IPS-NIHi7 (cell line): ENCODE data around the gene NCAPG.

Source experiments
- DNase-seq: peaks from one replicate; pipeline ENCODE4 v3.0.0; 2012; ENCODE audit warnings: mixed read lengths; ENCODE audit errors: extremely low spot score

Gene NCAPG, protein sequence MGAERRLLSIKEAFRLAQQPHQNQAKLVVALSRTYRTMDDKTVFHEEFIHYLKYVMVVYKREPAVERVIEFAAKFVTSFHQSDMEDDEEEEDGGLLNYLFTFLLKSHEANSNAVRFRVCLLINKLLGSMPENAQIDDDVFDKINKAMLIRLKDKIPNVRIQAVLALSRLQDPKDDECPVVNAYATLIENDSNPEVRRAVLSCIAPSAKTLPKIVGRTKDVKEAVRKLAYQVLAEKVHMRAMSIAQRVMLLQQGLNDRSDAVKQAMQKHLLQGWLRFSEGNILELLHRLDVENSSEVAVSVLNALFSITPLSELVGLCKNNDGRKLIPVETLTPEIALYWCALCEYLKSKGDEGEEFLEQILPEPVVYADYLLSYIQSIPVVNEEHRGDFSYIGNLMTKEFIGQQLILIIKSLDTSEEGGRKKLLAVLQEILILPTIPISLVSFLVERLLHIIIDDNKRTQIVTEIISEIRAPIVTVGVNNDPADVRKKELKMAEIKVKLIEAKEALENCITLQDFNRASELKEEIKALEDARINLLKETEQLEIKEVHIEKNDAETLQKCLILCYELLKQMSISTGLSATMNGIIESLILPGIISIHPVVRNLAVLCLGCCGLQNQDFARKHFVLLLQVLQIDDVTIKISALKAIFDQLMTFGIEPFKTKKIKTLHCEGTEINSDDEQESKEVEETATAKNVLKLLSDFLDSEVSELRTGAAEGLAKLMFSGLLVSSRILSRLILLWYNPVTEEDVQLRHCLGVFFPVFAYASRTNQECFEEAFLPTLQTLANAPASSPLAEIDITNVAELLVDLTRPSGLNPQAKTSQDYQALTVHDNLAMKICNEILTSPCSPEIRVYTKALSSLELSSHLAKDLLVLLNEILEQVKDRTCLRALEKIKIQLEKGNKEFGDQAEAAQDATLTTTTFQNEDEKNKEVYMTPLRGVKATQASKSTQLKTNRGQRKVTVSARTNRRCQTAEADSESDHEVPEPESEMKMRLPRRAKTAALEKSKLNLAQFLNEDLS

GRCh38 chr4:17810260-17811077 lies at the start of gene NCAPG, which contains the start of gene DCAF16:
TSS of gene NCAPG (plus strand) at chr4:17810979. CDS start at chr4:17811078, 99 bp downstream.
TSS of gene DCAF16 (minus strand) at chr4:17810757. CDS start at chr4:17804141, 6,616 bp downstream.
- peak; percentile 97 for DNase-seq

DNA sequence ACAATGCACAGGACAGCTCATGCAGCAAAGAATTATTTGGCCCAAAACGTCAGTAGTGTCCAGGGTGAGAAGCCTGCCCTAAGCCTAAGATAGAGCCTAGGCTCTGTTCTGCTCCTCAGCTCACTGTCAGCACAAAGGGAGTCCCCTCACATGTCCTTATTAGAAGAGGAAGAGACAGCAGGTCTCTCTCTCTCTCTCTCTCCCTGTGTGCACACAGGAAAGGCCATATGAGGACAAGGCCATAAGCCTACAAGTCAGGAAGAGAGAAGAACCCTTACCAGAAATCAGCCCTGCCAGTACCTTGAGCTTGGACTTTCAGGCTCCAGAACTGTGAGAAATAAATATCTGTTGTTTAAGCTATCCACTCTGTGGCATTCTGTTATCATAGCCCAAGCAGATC lies 49.7 kb upstream of the NCAPG start:
- no peak for DNase-seq

GRCh38 chr4:17762726-17763125 lies 48.1 kb upstream of the NCAPG start:
- no peak for DNase-seq

- no peak for DNase-seq
Measured at GRCh38 chr4:17763416-17763815, 47.4 kb upstream of the NCAPG start.

DNA sequence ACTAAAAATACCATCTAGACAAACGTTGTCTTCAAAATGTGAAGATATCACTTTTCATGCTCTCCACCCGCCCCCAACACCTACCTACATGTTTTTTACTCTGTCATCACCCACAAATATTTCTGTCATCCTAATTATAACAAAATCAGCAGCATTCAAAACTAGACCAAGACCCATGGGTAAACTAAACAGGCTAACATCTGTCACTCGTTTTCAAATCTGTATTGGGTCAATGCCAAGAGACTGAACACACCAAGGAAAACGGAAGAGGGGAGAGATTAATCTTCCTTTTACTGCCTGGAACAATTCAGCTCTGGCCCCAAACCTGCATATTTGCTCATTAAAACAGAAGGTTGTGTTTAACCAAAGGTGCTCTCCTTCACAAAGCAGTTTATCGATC lies 46.8 kb upstream of the NCAPG start:
- DNase-seq = no peak

- DNase-seq = no peak
Measured at GRCh38 chr4:17765514-17766286, 45.1 kb upstream of the NCAPG start.

- DNase-seq = no peak
Measured at GRCh38 chr4:17766826-17767458, 43.8 kb upstream of the NCAPG start.

DNA sequence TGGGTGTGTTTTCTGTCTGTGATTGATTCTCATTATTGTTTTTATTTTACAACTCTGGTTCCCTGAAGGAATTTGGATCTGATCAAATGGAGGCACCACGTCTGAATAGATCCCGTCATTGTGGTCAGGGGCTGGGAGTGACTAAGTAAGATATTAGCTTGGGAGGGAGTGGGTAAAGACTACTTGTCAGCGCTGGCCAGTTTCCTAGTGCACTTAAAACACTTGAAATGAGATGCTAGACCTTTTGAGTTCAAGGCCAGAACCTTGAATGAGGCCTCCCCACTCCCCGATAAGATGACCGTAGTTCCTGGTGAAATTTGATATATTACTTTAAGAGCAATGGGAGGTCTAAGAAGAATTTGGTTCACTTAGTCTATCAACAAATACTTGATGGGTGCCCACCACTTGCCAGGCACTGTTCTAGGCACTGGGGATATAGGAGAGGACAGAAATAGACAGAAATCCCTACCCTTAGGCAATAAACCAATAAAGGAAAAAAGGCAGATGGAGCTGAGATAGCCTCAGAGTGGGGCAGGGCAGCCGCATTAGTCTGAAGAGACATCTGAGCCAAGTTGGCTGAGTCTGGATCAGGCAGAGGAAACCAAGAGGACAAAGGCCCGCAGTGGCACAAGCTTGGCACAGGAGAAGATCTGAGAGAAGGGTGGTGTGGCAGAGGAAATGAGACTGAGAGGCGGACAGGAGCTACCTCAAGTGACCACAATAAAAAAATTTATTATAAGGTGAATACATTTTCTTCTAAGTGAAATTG lies 41.2 kb upstream of the NCAPG start:
- no peak for DNase-seq

DNA sequence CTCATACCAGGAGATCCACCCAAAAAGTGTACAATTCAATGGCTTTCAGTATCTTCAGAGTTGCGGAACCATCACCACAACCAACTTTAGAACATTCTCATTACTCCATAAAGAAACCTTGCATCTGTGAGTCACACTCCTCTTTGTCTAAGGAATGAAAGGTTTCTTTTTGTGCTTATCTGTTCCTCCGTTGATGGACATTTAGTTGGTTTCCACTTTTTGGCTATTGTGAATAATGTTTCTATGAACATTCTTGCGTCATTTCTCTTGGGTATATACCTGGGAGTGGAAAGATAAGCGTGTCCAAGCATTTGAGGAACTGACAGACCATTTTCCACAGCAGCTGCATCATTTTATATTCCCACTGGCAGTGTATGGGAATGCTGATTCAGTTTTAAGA lies 39.9 kb upstream of the NCAPG start:
- DNase-seq = no peak

DNA sequence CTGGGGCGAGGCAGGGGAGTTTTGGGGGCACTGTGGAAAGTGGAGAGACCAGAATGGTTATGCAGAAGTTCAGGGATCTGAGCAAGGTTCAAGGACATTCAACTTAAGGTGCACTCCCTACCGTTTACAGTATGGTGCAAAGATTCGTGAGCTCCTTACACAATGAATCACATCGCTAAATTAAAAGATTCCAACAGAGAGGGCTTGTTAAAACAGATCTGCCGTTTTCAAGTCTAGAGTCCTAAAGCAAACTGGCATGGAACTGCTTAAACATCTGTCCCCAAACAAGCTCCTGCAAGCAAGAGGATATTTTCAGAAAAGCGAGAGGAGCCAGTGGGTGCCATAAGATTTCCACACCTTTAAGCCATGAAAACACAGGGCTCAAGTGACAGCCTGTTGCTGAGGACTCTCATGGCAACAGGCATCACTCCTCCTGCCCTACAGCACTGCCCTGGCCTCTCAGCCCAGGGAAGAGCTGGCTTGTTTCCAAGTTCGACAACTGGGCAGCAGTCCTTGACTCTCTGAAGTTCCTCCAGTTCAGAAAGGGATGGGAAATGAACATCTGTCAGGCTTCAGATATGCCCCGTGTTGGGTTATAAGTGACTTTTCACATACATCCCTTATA lies 39.4 kb upstream of the NCAPG start:
- DNase-seq = no peak

DNA sequence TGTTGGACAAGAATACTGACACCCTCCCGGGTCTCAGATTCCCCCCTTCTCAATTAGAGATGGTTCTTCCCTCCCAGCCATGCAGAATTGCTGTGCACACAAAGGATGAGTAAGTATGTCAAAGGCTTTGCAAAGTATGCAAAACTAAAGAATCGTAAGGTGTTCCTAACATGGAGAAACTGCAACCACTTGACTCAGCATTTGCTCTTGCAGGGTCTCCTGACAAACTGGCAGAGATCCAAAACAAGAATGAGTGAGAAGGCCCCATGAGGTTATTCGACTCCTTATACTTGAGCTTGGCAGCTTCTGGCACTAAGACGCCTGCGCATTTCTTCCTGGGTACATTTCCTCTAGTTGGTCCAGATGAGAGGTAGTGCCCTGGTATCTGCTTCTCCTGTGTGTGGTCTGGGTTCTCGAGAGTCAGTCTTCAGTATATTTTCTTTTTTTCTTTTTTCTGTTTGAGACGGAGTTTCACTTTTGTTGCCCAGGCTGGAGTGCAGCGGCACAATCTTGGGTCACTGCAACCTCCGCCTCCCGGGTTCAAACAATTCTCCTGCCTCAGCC lies 37.6 kb upstream of the NCAPG start:
- DNase-seq = no peak

- DNase-seq = no peak
Measured at GRCh38 chr4:17778431-17778830, 32.3 kb upstream of the NCAPG start.

GRCh38 chr4:17780501-17781299 lies 30.1 kb upstream of the NCAPG start:
- DNase-seq = no peak

- DNase-seq = peak; percentile 31
Measured at GRCh38 chr4:17781300-17782287, 29.2 kb upstream of the NCAPG start, which contains the start of gene FAM184B. TSS of gene FAM184B (minus strand) at chr4:17781621. CDS start at chr4:17781299, 322 bp downstream.

DNA sequence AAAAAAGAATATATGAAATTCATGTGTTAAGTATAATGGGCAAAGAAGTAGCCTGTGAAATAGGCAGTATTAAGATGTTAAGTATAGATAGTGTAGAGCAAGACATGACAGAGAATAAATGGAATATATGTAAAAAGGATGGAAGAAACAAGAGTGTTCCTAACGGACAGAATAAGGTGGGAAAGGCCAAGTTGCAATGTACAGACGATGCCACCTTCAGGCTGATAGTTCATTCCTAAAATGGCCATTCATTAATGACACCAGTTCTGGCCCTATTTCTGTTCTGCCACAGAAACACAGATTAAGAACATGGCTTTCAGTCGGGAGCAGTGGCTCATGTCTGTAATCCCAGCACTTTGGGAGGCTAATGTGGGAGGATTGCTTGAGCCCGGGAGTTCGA lies 24.9 kb upstream of the NCAPG start:
- DNase-seq = no peak

DNA sequence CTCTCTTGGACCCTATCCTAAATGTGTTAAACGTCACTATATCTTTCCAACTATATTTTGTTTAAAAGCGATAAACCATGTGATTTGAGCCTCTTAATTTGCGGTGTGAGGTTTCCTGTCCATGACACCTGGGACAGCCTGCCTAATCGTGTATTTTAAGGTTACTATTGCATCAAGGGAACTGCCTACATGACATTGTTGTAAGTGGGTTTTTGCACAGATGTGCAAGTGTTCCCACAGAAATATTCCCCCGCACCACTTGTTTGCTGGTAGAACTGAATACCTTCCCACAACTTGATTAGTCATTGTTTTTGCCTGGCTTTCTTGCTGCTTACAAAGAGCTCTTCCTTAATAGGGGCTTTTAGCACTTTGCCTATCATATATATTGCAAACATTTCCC lies 24.2 kb upstream of the NCAPG start:
- DNase-seq = no peak

DNA sequence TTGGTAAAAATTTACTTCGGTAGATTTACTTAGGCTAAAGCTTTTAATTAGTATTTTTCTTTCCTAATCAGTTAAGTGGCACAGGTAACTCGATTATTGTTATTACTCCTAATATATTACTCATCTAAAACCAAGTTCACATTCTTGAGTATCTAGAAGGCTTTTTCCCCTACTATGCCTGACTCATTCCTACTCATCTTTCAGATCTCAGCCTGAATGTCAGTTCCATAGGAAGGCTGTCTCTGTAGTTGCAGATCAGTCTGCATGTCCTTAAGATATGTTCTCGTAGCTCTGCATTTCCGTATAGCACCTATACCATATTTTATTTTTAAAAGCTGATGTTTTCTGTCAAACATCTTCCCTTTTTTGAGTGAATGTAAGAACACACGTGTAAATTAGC lies 23.5 kb upstream of the NCAPG start:
- no peak for DNase-seq
